Stimulated activated CD8-positive, alpha-beta memory T cell treated with anti-CD3 and anti-CD28 coated beads, Interleukin-12 subunit alpha, Interleukin-12 subunit beta, amount 100 ng/mL, for 4 hours (primary cell): ENCODE results near the gene GMPR2.
"Not testable (repeated sequence)": the region's sequence is repeated elsewhere in the genome, so short reads cannot be mapped to it uniquely, and the experiment has no call there.

Experiments
- DNase-seq: peaks from one replicate; pipeline ENCODE4 v3.0.0-alpha.2; 2020; ENCODE audit warnings: low read depth

GMPR2 gene

DNA sequence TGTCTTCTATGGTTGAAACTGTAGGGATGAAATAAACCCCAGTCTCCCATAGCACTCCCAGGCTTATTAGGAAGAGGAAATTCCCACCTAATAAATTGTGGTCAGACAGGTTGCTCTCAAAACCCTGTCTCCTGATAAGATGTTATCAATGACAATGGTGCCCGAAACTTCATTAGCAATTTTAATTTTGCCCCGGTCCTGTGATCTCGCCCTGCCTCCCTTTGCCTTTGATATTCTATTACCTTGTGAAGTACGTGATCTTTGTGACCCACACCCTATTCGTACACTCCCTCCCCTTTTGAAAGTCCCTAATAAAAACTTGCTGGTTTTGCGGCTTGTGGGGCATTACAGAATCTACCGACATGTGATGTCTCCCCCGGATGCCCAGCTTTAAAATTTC, 30.2 kb upstream of the GMPR2 start:
- DNase-seq = not testable (repeated sequence)

DNA sequence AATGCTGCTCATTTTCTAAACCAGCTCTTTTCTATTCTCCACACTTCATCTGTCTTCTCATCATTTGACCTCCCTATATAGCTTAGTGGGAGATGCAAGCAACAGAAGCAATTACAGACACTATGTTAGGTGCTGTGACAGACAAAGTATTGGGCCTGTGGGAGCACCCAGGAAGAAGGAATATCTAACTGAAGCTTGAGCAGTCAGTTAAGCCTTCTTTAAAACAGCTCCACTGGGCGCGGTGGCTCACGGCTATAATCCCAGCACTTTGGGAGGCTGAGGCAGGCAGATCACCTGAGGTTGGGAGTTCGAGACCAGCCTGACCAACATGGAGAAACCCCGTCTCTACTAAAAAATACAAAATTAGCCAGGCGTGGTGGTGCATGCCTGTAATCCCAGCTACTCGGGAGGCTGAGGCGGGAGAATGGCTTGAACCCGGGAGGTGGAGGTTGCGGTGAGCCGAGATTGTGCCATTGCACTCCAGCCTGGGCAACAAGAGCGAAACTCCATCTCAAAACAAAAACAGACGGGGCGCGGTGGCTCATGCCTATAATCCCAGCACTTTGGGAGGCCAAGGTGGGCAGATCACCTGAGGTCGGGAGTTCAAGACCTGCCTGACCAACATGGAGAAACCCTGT, 29.4 kb upstream of the GMPR2 start:
- DNase-seq = not testable (repeated sequence)

DNA sequence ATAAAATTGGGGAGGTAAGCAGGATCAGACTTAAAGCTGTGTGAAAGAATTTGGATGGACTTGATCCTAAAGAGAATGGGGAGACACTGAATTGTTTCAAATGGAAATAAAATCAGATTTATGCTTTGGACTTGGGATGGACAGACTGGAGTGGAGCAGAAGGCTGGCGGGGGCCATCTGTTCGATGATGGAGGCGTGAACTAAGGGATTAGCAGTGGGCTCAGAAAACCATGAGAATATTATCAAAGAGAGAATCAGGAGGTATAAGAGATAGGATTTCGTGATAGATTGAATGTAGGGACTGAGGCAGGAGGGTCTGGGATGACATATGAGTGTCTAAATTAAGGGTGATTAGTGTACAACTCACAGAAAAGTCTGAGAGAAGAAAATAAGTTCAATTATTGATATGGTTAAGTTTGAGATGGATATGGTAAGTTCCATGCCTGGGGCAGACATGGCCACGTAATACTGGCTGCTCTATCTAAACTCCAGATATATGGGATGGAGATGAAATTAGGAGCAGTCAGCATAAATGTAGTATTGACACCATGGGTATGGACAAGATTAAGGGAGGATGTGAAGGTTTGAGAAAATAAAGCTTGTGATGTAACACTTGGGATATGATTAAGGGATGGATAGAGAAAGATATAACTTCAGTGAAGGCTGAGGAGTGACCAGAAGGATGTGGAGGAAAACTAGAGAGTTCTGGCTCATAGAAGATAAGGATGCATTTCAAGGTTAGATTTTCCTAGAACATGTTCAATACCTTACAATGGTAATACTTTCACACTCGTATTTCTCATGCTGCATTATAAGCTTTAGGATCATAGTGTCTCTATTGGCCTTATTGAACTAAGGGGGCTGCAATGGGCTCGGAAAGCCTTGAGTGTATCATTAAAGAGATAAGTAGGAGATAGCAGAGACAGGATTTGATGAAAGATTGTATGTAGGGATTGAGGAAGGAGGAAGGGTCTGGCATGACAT, 28.3 kb upstream of the GMPR2 start:
- DNase-seq = no peak

DNA sequence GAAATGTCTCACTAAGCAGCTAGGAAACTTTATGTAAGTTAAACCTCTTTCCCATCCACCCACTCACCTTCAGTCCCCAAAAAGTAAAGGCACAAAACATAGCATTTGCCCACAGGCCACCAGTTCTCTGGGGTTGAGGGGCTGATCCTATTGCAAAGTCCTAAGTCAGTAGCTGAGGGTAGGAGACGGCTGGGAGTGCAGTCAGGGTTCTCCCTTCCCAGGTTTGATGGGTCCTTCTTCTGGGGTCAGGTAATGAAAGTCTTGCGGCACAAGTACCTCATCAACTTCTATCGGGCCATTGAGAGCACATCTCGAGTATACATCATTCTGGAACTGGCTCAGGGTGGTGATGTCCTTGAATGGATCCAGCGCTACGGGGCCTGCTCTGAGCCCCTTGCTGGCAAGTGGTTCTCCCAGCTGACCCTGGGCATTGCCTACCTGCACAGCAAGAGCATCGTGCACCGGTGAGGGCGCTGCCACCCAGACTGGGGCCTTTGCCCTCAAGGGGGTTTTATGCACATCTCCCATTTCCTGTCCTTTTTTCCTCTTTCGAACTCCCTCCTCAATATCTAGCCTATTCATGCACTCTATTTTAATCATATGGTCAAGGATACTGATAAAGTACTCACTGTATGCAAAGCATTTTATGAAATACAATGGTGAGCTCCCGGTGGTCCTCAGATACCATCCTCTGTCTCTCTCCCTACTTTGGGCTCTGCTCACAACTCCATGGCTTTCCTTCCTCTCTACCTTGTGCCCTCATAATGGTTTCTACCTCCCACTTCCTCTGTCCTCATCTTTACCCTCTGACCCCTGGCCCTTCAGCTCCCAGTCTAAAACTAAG, 26.2 kb upstream of the GMPR2 start:
- DNase-seq = no peak

DNA sequence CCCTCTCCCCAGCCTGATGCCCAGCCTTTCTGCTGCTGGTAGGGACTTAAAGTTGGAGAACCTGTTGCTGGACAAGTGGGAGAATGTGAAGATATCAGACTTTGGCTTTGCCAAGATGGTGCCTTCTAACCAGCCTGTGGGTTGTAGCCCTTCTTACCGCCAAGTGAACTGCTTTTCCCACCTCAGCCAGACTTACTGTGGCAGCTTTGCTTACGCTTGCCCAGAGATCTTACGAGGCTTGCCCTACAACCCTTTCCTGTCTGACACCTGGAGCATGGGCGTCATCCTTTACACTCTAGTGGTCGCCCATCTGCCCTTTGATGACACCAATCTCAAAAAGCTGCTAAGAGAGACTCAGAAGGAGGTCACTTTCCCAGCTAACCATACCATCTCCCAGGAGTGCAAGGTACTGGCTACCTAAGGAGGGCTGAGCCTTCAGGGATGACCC, 25.6 kb upstream of the GMPR2 start:
- DNase-seq = no peak

DNA sequence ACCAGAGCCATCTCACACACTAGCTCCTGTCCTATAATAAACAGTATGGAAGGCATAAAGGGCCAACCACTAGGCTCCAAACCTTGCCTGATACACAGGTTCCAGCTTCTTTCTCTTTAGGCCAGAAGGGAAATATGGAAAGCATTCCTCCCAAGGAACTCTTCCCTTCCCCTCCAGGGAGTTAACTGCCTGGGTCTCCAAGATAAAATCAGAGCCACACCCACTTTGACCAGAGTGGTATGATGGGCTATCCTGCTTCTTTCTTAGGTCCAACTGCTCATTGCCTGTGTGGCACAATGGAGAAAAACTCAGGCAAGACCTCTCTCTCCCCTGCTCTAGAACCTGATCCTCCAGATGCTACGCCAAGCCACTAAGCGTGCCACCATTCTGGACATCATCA, 25.1 kb upstream of the GMPR2 start:
- DNase-seq = no peak

DNA sequence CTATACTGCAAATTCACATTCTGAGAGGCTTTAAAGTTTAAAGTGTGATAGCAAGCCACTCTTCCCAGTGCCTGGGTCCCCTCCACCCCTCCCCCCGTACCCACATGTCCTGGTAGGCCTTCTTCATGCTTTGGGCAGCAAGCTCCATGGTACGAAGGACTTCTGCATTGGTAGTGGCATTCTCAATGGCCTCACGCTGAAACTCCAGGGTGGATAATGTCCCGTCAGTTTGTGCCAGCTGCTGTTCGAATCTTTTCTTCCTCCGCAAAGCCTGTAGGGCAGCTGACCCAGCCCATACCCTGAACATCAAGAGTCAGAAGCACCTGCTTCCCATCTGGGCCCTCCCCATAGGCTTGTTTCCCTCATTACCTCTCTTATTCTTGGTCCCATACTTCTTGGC, 21.4 kb upstream of the GMPR2 start:
- no peak for DNase-seq

DNA sequence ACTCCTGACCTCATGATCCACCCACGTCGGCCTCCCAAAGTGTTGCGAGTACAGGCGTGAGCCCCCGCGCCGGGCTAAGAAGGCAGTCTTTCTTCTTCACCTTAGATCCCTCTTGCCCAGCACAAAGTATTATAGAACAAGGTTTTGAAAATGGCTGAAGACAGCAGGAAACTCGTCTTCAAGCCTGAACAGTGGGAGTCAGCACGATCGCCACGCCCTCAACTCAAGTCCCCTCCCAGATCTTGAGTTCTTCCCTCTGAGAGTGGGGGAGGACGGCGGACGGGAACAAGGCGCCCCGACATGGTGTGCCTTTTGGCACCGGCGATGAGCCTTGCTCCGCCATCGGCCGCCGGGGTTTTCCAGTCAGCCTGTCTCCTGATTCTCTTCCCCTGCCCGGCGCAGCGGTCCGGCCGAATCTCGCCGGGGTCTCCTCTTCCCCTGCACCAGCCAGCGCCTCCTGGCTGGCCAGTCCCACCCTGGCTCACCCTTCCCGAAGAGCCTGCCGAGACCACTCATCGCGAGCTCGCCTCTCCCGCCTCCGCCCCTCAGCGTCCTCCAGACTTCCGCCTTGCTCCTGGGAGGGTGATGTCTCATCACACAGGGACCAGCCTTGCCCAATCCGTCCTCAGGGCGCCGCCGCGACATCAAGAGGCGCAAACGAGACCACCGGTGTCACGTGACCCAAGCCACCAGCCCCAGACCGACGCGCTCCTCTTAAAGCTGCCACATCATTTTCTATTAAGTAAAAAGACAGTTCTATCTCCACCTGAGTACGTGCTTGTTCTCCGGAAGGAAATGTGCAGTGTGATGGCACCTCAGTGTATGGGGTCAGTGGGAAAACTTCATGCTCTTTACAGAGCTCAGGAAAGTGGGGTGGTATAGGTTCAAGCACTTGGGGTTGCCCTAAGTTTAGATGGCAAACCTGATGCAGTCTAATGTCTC, 19.5 kb upstream of the GMPR2 start, which contains the start of gene CHMP4A:
CHMP4A (minus strand) TSS at position 565 of the 942 bp plus-strand sequence; CDS start at position 516, 49 bp downstream.
- peak; percentile 91 for DNase-seq

DNA sequence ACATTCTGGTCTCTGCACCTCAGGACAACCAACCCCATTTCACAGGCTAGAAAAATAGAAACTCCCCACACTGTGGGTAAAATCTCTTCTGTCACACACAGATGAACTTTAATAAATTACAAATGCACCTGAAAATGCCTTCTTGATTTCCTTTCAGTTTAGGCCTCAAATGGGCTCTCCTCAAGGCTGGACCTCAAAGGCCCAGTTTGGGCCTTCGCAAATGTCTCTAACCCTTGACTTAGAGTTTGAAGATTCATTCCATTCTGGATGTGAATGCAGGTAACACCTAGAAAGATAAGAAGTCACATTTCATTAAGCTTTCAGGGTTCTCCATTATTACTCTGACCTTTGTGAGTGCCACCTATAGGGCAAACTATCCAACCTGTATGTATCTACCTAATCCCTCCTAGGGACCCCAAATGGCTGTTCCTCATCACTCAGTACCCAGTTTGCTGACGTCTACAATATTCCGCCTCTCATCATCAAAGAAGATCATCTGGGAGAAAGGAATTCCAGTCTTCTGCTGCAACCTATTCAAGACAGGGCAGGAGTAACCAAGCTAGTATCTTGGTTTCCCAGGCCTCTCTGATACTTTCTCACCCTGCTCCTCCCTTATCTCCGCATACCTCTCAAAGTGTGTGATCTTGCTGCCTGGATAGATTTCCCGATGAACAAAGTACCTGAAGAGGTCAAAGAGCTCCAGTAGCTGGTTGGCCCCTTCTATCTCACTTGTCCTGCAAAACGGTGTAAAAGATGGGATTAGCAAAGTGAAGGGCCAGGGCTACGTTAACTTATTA, 18.7 kb upstream of the GMPR2 start:
- no peak for DNase-seq

DNA sequence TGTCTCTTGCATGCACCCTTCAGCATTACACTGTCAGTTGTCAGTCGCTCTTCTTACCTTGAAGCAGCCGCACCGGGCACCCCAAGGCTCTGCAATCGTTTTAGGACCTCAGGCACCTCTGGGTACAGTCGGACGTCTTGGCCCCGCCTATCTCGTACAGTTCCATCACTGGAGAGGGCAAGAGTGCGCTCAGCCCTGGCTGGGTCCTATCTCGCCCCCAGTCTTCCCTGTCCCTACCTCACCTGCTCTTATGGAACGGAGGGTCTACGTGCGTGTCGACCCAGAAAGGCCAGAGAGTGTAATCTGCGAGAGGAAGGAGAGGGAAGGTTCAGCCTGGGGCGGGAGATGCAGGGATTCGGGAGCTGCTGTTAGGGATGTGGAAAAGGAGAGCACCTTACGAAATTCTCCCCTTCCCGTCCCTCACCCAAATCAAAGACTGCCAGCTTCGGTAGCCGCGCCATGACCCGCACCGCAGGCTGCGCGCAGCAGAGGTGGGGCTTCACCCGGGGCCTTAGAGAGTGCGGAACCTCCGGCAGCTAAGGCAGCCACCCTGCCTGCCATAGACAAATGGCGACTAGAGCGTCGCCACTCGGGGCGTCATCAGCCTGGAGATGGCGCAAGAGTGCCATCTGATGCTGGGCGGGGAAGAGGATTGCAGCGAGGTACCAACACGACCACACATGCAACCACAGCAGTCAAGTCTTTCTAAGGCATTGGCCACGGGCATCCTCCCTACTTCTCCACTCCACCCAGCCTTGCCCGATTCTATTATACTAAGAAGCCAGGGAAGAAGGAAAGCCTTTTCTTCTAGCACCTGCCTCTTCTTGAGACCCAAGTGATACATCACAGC, 17.0 kb upstream of the GMPR2 start, which contains the start of gene MDP1:
MDP1 (minus strand) TSS at position 572 of the 850 bp plus-strand sequence; CDS start at position 461, 111 bp downstream.
- DNase-seq = peak; percentile 68

DNA sequence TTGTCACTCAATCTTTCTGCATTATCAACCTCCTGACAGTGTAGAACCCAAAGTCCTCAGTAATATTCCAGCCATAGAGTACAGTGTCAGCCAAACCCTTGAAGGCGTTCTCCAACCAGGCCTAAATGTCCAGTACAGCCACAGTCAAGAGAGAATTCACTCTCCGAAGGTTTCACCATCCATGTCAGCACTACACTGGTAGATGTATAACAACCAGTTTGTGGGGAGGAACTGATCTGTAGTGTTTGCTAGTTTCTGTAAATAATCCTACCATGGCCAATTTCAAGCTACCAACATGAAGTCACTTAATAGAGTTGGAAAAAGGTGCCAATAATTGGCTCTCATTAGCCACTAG, 16.4 kb upstream of the GMPR2 start:
- DNase-seq = no peak

DNA sequence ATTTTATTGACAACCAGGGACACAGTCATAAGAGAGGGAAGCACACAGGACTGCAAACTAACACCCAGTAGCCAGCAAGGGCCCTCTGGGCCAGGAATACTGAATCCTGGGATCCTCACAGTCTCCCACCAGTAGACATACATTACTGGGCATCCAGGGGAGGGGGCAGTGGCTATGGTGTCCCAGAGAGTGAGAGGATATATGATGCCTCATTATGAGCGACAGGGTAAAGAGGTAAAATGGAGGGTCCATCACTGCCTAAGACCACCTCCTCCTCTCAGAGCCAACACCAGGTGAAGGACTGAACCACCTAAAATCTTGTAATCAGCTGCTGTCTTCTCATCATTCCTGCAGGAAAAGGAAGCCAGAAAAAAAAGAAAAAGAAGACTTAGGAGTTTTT, 15.9 kb upstream of the GMPR2 start:
- not testable (repeated sequence) for DNase-seq

DNA sequence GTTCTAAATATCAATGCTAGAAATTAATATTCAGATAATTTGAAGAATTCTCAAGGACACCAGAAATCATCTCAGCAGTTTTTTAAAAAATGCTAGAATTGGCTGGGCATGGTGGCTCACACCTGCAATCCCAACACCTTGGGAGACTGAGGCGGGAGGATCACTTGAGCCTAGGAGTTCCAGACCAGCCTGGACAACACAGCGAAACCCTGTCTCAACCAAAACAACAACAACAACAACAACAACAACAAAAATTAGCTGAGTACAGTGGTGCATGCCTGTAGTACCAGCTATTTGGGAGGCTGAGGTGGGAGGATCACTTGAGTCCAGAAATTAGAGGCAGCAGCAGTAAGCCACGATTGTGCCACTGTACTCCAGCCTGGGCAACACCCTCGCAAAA, 13.6 kb upstream of the GMPR2 start:
- no peak for DNase-seq

DNA sequence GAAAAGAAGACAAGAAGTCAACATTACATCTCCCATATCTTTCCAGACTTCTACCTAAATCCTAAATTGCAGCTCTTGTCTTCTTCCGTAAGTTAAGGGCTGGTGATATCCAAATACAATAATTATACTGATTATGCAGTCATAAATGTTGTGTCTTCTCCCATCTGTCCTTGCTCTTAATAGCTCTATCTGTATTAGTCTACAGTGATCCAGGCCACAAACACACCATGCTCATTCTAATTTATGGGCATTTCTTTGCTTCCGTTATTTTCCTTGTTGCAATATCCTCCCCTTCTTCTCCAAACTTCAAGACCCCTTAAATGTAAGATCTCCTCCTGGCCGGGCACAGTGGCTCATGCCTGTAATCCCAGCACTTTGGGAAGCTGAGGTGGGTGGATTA, 13.2 kb upstream of the GMPR2 start:
- no peak for DNase-seq

DNA sequence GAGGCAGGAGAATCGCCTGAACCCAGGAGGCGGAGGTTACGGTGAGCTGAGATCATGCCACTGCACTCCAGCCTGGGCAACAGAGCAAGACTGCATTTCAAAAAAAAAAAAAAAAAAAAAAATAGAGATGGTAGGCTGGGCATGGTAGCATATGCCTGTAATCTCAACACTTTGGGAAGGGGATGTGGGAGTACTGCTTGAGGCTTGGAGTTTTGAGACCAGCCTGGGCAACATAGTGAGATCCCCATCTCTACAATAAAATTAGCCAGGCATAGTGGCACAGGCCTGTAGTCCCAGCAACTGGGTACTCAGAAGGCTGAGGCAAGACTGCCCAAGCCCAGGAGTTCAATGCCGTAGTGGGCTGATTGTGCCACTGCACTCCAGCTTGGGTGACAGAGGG, 9.7 kb upstream of the GMPR2 start:
- DNase-seq = not testable (repeated sequence)

DNA sequence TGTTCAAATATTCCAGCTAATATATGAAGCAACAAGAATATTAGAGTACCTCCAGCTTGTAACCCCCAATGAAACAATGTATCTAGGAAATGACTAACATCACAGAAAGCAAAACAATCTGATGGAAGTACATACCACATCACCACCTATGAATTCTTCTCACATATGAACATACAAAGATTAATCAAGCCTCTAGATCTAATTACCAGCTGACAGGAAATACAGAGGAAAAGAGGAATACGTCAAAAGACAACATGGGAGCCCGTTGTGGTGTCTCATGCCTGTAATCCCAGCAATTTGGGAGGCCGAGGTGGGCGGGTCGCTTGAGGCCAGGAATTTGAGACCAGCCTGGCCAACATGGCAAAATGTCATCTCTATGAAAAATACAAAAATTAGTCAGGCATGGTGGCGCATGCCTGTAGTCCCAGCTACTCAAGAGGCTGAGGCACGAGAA, 8.1 kb upstream of the GMPR2 start:
- DNase-seq = no peak

DNA sequence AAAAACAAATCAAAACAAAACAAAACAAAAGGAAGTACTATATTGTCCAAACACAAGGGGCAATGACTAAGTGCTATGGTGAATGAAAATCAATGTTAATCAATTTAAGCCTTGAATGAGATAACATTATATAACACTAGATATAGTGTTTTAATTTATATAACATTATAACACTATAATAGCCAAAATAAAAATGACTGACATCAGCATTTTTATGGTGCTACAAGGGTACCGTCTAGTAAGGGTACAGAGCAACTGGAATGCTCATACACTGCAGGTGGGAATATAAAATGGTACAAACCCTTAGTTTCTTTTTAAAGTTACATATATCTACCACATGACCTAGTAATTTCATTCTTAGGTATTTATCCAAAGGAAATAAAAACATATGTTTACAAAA, 6.3 kb upstream of the GMPR2 start:
- DNase-seq = no peak

DNA sequence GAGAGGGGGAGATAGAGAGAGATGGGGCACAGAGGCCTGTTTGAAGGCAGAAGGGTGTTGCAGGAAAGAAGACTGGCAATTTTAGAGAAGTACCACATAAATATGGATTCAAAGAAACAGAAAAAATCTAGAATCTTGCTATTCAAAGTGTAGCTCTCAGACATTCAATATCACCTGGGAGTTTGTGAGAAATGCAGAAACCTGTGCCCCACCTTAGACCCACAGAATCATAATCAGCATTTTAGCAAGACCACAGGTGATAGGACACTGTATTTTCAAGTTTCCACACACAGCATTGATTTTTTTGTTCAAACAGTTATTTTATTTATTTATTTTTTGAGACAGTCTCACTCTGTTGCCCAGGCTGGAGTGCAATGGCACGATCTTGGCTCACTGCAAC, 3.8 kb upstream of the GMPR2 start:
- no peak for DNase-seq
